Measurements from ENCODE around the gene SMARCAL1. TPM values are rescaled to one million over a fixed set of nuclear protein-coding genes. Genes with fewer than 3 reads are reported as not detected.

Gene SMARCAL1
- total and polyA plus RNA-seq, 2 experiments from 2014 or later, result 18.8 to 19.9 TPM

- Histone ChIP-seq H3K9me3 (ENCODE audit: low read depth) (no peaks in the 10 kb centered on the region), H3K36me3 (replicated peaks; ENCODE audit: insufficient read depth, low read depth) (no peaks in the 10 kb centered on the region), H4K20me1 (ENCODE audit: insufficient read depth, poor library complexity, severe bottlenecking) (no peaks in the 10 kb centered on the region), H3K79me2 (no peaks in the 10 kb centered on the region), H3K4me2 (no peak overlapping the region), H3K9me2 (replicated peaks; ENCODE audit: insufficient read depth) (no peaks in the 10 kb centered on the region), H3K4me3 (no peak overlapping the region), H3K27ac (no peak overlapping the region), H2AFZ (no peak overlapping the region), H3K27me3 (no peaks in the 10 kb centered on the region), H3K4me1 (ENCODE audit: insufficient read depth) (no peaks in the 10 kb centered on the region)
- 72% methylated on average over 5 of the region's 5 CpGs for WGBS (ENCODE audit: low lambda C conversion rate, missing lambda C conversion rate)
- no peak for TF ChIP-seq CTCF (IDR thresholded peaks at IDR 0.05; ENCODE audit: poor library complexity)
- DNase-seq (ENCODE audit: low spot score), result no peak
Measured at GRCh38 chr2:216485745-216486144, 73.5 kb downstream of the SMARCAL1 start.

DNA sequence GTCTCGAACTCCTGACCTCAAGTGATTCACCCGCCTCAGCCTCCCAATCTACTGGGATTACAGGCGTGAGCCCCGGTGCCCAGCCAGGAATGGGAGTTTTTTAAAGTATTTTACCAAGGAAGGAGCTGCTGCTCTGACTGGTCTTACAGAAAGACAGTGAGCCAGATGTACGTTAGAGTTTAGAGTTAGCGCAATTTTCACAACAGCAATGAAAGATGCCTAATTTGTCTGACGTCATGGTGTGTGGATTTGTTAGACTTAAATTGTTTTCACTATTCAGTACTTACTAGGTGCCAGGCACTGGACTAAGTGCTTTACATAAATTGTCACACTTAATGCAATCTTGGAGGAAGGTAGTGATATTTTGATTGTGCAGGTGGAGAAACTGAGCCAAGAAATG lies 74.0 kb downstream of the SMARCAL1 start:
- Histone ChIP-seq H3K4me3 (no peak overlapping the region), H3K4me1 (ENCODE audit: insufficient read depth) (no peaks in the 10 kb centered on the region), H3K9me3 (ENCODE audit: low read depth) (no peaks in the 10 kb centered on the region), H3K79me2 (no peaks in the 10 kb centered on the region), H4K20me1 (ENCODE audit: insufficient read depth, poor library complexity, severe bottlenecking) (no peaks in the 10 kb centered on the region), H3K27ac (no peak overlapping the region), H3K36me3 (replicated peaks; ENCODE audit: insufficient read depth, low read depth) (no peaks in the 10 kb centered on the region), H3K4me2 (no peak overlapping the region), H3K27me3 (no peaks in the 10 kb centered on the region), H3K9me2 (replicated peaks; ENCODE audit: insufficient read depth) (no peaks in the 10 kb centered on the region), H2AFZ (no peak overlapping the region)
- WGBS (ENCODE audit: low lambda C conversion rate, missing lambda C conversion rate), result 92% methylated on average over 7 of the region's 7 CpGs
- TF ChIP-seq EZH2phosphoT487 (IDR thresholded peaks at IDR 0.05; ENCODE audit: low read depth, severe bottlenecking, unreplicated experiment) (no peak), EZH2 (IDR thresholded peaks at IDR 0.05; ENCODE audit: borderline replicate concordance) (no peak), CTCF (IDR thresholded peaks at IDR 0.05; ENCODE audit: poor library complexity) (no peak)
- DNase-seq (ENCODE audit: low spot score), result no peak

GRCh38 chr2:216486708-216487107 lies 74.4 kb downstream of the SMARCAL1 start:
- Histone ChIP-seq H3K4me2 (no peak overlapping the region), H3K27ac (no peak overlapping the region), H3K27me3 (no peaks in the 10 kb centered on the region), H3K9me2 (replicated peaks; ENCODE audit: insufficient read depth) (no peaks in the 10 kb centered on the region), H3K36me3 (replicated peaks; ENCODE audit: insufficient read depth, low read depth) (no peaks in the 10 kb centered on the region), H3K4me3 (no peak overlapping the region), H3K79me2 (no peaks in the 10 kb centered on the region), H4K20me1 (ENCODE audit: insufficient read depth, poor library complexity, severe bottlenecking) (no peaks in the 10 kb centered on the region), H3K9me3 (ENCODE audit: low read depth) (no peaks in the 10 kb centered on the region), H2AFZ (no peak overlapping the region), H3K4me1 (ENCODE audit: insufficient read depth) (no peaks in the 10 kb centered on the region)
- no peak for DNase-seq (ENCODE audit: low spot score)
- WGBS (ENCODE audit: low lambda C conversion rate, missing lambda C conversion rate), result 83% methylated on average over 4 of the region's 4 CpGs
- no peak for TF ChIP-seq CTCF (IDR thresholded peaks at IDR 0.05; ENCODE audit: poor library complexity)
- no peak for TF ChIP-seq EZH2 (IDR thresholded peaks at IDR 0.05; ENCODE audit: borderline replicate concordance)
- TF ChIP-seq EZH2phosphoT487 (IDR thresholded peaks at IDR 0.05; ENCODE audit: low read depth, severe bottlenecking, unreplicated experiment), result no peak

- Histone ChIP-seq H3K27me3 (no peaks in the 10 kb centered on the region), H3K4me1 (ENCODE audit: insufficient read depth) (peaks cover 13% of the 10 kb centered on the region), H4K20me1 (ENCODE audit: insufficient read depth, poor library complexity, severe bottlenecking) (no peaks in the 10 kb centered on the region), H3K9me3 (ENCODE audit: low read depth) (no peaks in the 10 kb centered on the region), H2AFZ (no peak overlapping the region), H3K4me3 (no peak overlapping the region), H3K27ac (peak overlapping the region; percentile 34), H3K79me2 (no peaks in the 10 kb centered on the region), H3K9me2 (replicated peaks; ENCODE audit: insufficient read depth) (no peaks in the 10 kb centered on the region), H3K36me3 (replicated peaks; ENCODE audit: insufficient read depth, low read depth) (no peaks in the 10 kb centered on the region), H3K4me2 (no peak overlapping the region)
- TF ChIP-seq CTCF (IDR thresholded peaks at IDR 0.05; ENCODE audit: poor library complexity) (no peak), EZH2phosphoT487 (IDR thresholded peaks at IDR 0.05; ENCODE audit: low read depth, severe bottlenecking, unreplicated experiment) (no peak), EZH2 (IDR thresholded peaks at IDR 0.05; ENCODE audit: borderline replicate concordance) (no peak)
- WGBS (ENCODE audit: low lambda C conversion rate, missing lambda C conversion rate), result 50% methylated on average over 1 of the region's 1 CpG
- no peak for DNase-seq (ENCODE audit: low spot score)
Measured at GRCh38 chr2:216490061-216490460, 77.8 kb downstream of the SMARCAL1 start.

Measured in hepatocyte (in vitro differentiated cells).